ENCODE data around the gene EHD3. TPM values are rescaled to one million over a fixed set of nuclear protein-coding genes. Genes with fewer than 3 reads are reported as not detected.

EHD3 gene
- total and polyA plus RNA-seq, 10 of the 15 experiments (the other 5 are each of a cell fraction or from before 2014, with no cell fraction given) = 1.1 to 10.9 (median 8.2) TPM

GRCh38 chr2:31318361-31319336 lies 84.7 kb downstream of the EHD3 start:
- ChIA-PET POLR2A (interaction anchor here (0.6 kb wide), 2 partner anchors 626 to 1178 kb away, joined by 3 read pairs; no protein-coding TSS in a partner anchor), SMC1A (ENCODE audit: uncharacterized antibody, unreplicated experiment) (interaction anchor here (0.6 to 3.4 kb wide), 11 partner anchors 11 to 607 kb away, joined by 3 to 14 read pairs (median 3); no protein-coding TSS in a partner anchor), CTCF (interaction anchor here (0.8 to 4.5 kb wide), 3 partner anchors 15 to 81 kb away, joined by 3 to 26 read pairs (median 7); no protein-coding TSS in a partner anchor), RAD21 (ENCODE audit: unreplicated experiment) (interaction anchor here (0.7 to 5.8 kb wide), 9 partner anchors 14 to 609 kb away, joined by 3 to 28 read pairs (median 3); no protein-coding TSS in a partner anchor)
- intact Hi-C loops (cut with micrococcal nuclease; ENCODE audit: unreplicated experiment) = loop anchor here (2.0 kb wide), 1 partner anchor 62 kb away; no protein-coding TSS in a partner anchor
- Histone ChIP-seq H3K79me2 (ENCODE audit: control insufficient read depth, insufficient read depth, low read length) (no peaks in the 10 kb centered on the region), H3K9ac (ENCODE audit: control insufficient read depth, insufficient read depth, low read length) (no peak overlapping the region), H2AFZ (ENCODE audit: control insufficient read depth, low read depth, low read length) (no peak overlapping the region), H3K4me3 (no peak overlapping the region), H4K20me1 (ENCODE audit: control insufficient read depth, insufficient read depth) (no peaks in the 10 kb centered on the region), H3K4me2 (ENCODE audit: control insufficient read depth, insufficient read depth) (peak overlapping the region; percentile 35; the same call in 1 of the 2 replicates), H3K27me3 (replicated peaks in 1 of 2; ENCODE audit: control insufficient read depth in 2 of 2, insufficient read depth in 2 of 2, low read length in 1 of 2) (no peaks in the 10 kb centered on the region; a peak in 1 of 4 replicates), H3K36me3 (ENCODE audit: control insufficient read depth in 2 of 2, insufficient read depth in 2 of 2, low read length in 1 of 2) (no peaks in the 10 kb centered on the region), H3K4me1 (ENCODE audit: control insufficient read depth, insufficient read depth, low read length) (peaks cover 18% of the 10 kb centered on the region), H3K27ac (ENCODE audit: control insufficient read depth, insufficient read depth) (no peak overlapping the region), H3K9me3 (replicated peaks; ENCODE audit: control insufficient read depth, insufficient read depth, low read length) (no peaks in the 10 kb centered on the region)
- FAIRE-seq (no peak), ATAC-seq (peak; percentile 92), DNase-seq (ENCODE audit: low read depth, low spot score) (peak; percentile 30)
- 16% methylated on average over 11 of the region's 11 CpGs for WGBS (ENCODE audit: insufficient coverage, insufficient replicate concordance, low lambda C conversion rate, missing lambda C conversion rate)
- in situ Hi-C loops (cut with MboI) = no loop called here
- BruUV-seq (replicated peaks) = no TSS peak
- TF ChIP-seq LARP7 (IDR thresholded peaks at IDR 0.05) = peak; percentile 44; the same call in 1 of the 2 replicates
- TF ChIP-seq EP300 (IDR thresholded peaks at IDR 0.05; ENCODE audit: borderline replicate concordance in 1 of 2, control insufficient read depth in 1 of 2, low read depth in 2 of 2, low read length in 2 of 2) = no peak
- no peak for TF ChIP-seq PAX8 (IDR thresholded peaks at IDR 0.05)
- TF ChIP-seq ATF7 (IDR thresholded peaks at IDR 0.05; ENCODE audit: low read depth) = no peak
- TF ChIP-seq IRF5 (IDR thresholded peaks at IDR 0.05; ENCODE audit: borderline replicate concordance) = no peak; the same call in 1 of the 2 replicates
- no peak for TF ChIP-seq CHD1 (IDR thresholded peaks at IDR 0.05; ENCODE audit: low read depth, low read length)
- TF ChIP-seq ZNF687 (IDR thresholded peaks at IDR 0.05) = no peak
- TF ChIP-seq MLLT1 (IDR thresholded peaks at IDR 0.05) = peak; percentile 56
- peak; percentile 37; the same call in 1 of the 2 replicates for TF ChIP-seq GATAD2B (conservative IDR thresholded peaks at IDR 0.05; ENCODE audit: low read depth)
- peak; percentile 60 for TF ChIP-seq EED (IDR thresholded peaks at IDR 0.05; ENCODE audit: low read depth)
- peak; percentile 66 for TF ChIP-seq IKZF1 (conservative IDR thresholded peaks at IDR 0.05)
- TF ChIP-seq SP1 (IDR thresholded peaks at IDR 0.05; ENCODE audit: low read depth, low read length) = no peak
- no peak for TF ChIP-seq TCF12 (IDR thresholded peaks at IDR 0.05; ENCODE audit: low read depth, low read length)
- TF ChIP-seq RUNX3 (IDR thresholded peaks at IDR 0.05; ENCODE audit: low read length) = peak; percentile 79
- TF ChIP-seq HDAC6 (IDR thresholded peaks at IDR 0.05; ENCODE audit: unreplicated experiment) = no peak
- no peak for TF ChIP-seq PML (IDR thresholded peaks at IDR 0.05; ENCODE audit: low read length)
